HT-29 (cell line): ENCODE results near the gene HS6ST1. TPM values are rescaled to one million over a fixed set of nuclear protein-coding genes. Genes with fewer than 3 reads are reported as not detected.

Source experiments
- DNase-seq: peaks from one replicate; pipeline ENCODE4 v3.0.0-alpha.2; 2015; ENCODE audit warnings: low spot score
- total RNA-seq: library from RNA; depleted of rRNA; stranded (reverse); fragments of >200 nt; shearing (Covaris generic); gene quantifications from 2 replicates; pipeline ENCODE4 v1.2.3, GENCODE V29; 2014

The HS6ST1 gene
- total RNA-seq, 1 experiment from 2014 or later: 17.7 TPM

- DNase-seq: no peak
Measured at GRCh38 chr2:128310094-128310716, 8.5 kb downstream of the HS6ST1 start.

- DNase-seq: no peak
Measured at GRCh38 chr2:128309280-128310093, 9.2 kb downstream of the HS6ST1 start.

- DNase-seq: no peak
Measured at GRCh38 chr2:128308889-128309279, 9.8 kb downstream of the HS6ST1 start.

GRCh38 chr2:128308284-128308731 lies 10.4 kb downstream of the HS6ST1 start:
- DNase-seq: no peak

GRCh38 chr2:128307595-128307994 lies 11.1 kb downstream of the HS6ST1 start:
- DNase-seq: no peak

- no peak for DNase-seq
Measured at GRCh38 chr2:128306931-128307460, 11.7 kb downstream of the HS6ST1 start.

GRCh38 chr2:128306081-128306930 lies 12.4 kb downstream of the HS6ST1 start:
- DNase-seq: peak; percentile 63

- DNase-seq: no peak
Measured at GRCh38 chr2:128305555-128306080, 13.1 kb downstream of the HS6ST1 start.

GRCh38 chr2:128304715-128305554 lies 13.7 kb downstream of the HS6ST1 start:
- DNase-seq: peak; percentile 68

GRCh38 chr2:128304330-128304714 lies 14.3 kb downstream of the HS6ST1 start:
- DNase-seq: no peak

GRCh38 chr2:128303911-128304310 lies 14.8 kb downstream of the HS6ST1 start:
- DNase-seq: no peak

- DNase-seq: no peak
Measured at GRCh38 chr2:128303095-128303791, 15.4 kb downstream of the HS6ST1 start.

- DNase-seq: no peak
Measured at GRCh38 chr2:128302744-128303067, 16.0 kb downstream of the HS6ST1 start.

GRCh38 chr2:128302011-128302743 lies 16.5 kb downstream of the HS6ST1 start:
- DNase-seq: no peak

- no peak for DNase-seq
Measured at GRCh38 chr2:128301501-128301966, 17.1 kb downstream of the HS6ST1 start.

GRCh38 chr2:128301021-128301420 lies 17.6 kb downstream of the HS6ST1 start:
- DNase-seq: no peak

- no peak for DNase-seq
Measured at GRCh38 chr2:128300151-128301020, 18.3 kb downstream of the HS6ST1 start.

GRCh38 chr2:128299628-128300027 lies 19.0 kb downstream of the HS6ST1 start:
- DNase-seq: no peak
